GM19468 (cell line): ENCODE results near the gene ACOT11.
"Not testable (repeated sequence)": the region's sequence is repeated elsewhere in the genome, so short reads cannot be mapped to it uniquely, and the experiment has no call there.

Experiments used
- ATAC-seq: cut with Tn5 transposase; IDR thresholded peaks from one replicate; pipeline ENCODE4 v1.9.1; 2021; ENCODE audit warnings: mild to moderate bottlenecking, moderate library complexity, moderate number of reproducible peaks; ENCODE audit not compliant: unreplicated experiment; ENCODE audit errors: extremely low read depth

Gene ACOT11

GRCh38 chr1:54547601-54548388, at the start of gene ACOT11:
Gene ACOT11, plus strand, starts transcription at chr1:54548228. Its CDS starts 82 bp downstream, at chr1:54548310.
- ATAC-seq = no peak

DNA sequence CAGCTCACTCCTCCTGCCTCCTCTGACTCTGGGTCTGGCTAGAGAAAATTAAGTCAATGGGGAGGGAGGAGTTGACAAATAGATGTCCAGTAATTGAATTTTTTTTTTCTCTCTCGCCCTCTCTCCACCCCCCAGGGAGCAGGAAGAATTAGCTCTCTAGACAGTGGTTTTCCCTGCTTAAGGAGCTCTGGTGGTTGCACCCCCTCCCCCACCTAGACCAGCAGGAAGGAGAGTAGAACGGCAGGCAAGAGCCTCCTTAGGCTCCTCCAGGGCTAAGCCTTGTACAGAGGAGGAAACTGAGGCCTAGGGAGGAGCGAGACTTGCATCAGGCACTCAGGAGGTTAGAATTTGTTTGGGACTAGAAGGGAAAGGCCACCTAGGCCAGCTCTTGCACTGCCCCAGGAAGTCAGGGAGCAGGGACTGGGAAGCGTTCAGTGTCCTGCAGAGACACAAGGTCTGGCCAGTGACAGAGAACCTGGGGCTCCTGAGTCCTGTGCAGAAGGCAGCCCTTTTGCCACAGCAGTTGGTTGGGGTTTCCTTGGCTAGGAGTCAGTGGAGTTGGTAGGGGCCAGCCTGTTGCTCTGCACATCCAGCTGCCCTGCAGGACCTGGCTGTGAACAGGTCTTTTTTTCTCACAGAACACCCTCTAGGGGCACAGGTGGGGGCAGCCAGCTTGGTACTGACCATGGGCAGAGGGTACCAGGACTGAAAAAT, 49.5 kb upstream of the ACOT11 start:
- ATAC-seq = no peak

- ATAC-seq = no peak
These were observed 49.0 kb upstream of the ACOT11 start for GRCh38 chr1:54499097-54499359.

DNA sequence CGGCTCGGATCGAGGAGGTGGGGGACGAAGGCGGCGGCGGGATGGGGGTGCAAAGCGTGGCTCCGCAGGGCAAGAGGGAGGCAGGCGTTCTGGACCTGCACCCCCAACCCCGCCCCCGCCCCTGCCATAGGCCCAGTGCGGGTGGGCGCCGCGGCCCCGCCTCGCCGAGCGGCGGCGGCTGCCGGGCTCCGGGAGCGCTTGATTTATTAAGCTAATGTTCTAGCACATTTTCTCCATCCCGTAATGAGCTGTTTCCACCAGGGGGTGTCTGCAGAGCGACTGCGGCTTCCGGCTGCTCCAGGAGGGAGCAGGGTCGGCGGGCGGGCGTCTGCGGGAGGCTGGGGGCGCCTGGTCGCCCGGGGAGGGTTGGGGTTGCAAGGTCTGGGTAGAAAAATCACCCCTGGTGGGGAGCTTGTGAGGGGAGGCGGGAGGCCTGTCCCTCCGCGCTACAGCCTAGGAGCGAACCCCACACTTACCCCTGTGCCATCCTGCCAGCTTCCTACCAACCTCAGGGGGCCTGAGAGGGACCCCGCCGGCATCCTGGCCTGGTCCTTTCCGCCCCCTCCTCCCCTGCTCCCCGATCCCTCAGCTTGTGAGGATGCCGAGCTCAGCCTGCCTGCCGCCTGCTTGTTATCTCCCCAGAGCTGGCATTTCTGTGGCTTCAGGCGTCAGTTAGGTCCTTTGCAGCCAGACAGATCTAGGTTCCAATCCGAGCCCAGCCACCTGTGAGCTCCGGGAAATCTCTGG, 48.5 kb upstream of the ACOT11 start:
- ATAC-seq = no peak

GRCh38 chr1:54500107-54500431, 48.0 kb upstream of the ACOT11 start:
- no peak for ATAC-seq

DNA sequence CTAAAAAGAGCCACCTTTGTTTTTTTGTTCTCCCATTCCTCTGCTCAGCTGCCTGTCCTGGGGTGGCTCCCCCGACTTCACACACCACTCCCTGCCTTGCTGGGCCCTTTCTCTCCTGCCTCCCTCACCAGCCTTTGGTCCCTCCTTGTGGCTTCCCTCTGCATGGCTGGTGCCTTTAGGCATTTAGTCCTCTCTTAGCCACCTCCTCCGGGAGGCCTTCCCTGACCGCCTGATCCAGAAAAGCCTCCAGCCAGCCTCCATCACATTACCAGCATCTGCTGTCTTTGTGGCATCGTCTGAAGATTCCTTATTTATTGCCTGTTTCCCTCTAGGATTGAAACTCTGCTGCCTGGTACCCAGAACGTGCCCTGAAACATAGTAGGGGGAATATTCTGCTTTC, 46.2 kb upstream of the ACOT11 start:
- ATAC-seq = no peak

DNA sequence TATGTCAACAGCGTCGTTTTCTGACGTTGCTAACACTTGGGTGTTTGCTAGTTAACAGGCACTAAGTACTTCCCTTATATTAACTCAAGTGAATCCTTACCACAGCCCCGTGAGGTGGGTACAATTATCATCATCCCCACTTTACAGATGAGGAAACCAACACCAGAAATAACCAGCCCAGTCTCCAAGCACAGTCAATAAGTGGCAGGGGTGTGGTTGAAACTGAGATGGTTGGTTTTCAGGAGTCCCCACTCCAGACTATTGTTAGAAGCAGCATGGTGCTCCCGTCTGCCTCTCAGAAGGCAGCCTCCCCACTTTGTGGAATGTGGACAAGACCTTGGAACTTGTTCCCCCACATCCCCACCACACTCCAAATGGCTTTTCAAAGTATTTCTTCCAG, 45.7 kb upstream of the ACOT11 start:
- ATAC-seq = no peak

- ATAC-seq = no peak
These were observed 41.4 kb upstream of the ACOT11 start for GRCh38 chr1:54506594-54506993.

- ATAC-seq = no peak
These were observed 40.8 kb upstream of the ACOT11 start for GRCh38 chr1:54507033-54507870.

DNA sequence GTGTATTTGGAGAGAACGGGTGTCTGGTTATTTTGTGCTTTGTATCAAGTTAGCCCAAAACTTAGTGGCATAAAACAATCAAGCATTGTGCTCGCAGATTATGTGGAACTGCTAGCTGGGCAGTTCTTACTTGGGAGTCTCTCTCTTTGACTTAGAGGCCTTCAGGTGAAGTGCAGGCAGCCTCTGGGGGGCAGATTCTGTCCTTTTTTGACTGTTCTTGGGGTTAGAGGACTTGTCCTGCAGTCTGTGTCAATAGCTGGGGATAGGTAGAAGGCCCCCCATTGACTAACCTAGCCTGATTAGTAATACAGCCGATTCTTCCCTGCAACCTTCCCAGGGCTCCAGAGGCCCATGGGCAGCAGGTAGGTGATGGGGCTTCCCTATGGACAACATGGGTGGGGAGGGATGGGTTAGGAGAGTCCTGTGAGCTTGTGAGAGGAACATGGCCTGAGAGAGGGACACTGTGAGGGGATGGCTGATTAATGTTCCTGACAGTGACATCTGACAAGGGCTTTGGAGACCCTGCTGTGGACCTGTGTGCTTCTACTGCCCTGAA, 37.2 kb upstream of the ACOT11 start:
- ATAC-seq = no peak

- ATAC-seq = not testable (repeated sequence)
These were observed 34.0 kb upstream of the ACOT11 start for GRCh38 chr1:54513921-54514580.

GRCh38 chr1:54516249-54516920, 31.6 kb upstream of the ACOT11 start:
- ATAC-seq = no peak

GRCh38 chr1:54517496-54517895, 30.5 kb upstream of the ACOT11 start:
- ATAC-seq = no peak

GRCh38 chr1:54518489-54518888, 29.5 kb upstream of the ACOT11 start:
- ATAC-seq = no peak

DNA sequence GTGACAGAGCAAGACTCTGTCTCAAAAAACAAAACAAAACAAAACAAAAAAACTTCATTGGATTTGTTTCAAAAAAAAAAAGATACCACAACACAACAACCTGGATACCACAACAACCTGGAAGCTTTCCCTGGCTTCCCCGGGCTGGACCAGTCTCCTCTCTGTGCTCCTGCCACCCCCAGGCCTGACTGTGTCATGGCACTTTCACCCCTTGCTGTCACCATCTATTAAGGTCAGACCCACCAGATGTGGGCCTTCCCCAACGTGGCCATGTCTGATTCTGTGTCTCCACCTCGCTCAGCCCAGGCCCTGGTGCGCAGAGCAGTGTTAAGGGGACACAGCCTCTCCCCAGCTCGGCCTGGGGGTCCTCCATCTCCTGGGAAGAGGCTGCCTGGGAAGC, 28.3 kb upstream of the ACOT11 start:
- ATAC-seq = no peak

DNA sequence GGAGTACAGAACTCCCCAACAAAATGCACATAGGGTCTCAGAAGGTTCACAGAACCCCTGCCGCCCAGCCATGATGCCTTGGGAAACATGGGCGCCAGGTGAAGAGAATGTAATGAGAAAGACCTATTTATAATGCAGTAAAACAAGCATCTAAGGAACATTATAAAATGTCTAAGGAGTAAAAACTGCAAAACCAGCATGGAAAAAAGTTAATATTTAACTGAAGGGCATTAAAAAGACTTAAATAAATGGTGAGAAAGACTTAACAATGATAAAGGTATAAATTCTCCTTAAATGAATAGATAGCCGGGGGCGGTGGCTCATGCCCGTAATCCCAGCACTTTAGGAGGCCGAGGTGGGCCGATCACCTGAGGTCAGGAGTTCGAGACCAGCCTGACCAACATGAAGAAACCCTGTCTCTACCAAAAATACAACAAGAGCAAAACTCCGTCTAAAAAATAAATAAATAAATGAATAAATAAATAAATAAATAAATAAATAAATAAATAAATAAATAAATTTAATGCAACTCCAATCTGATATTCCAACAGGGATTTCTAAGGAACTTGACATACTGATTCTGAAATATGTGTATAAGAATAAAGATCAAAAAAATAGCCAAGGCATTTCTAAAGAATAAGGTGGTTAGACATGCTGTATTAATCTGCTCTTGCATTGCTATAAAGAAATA, 27.3 kb upstream of the ACOT11 start:
- no peak for ATAC-seq

- not testable (repeated sequence) for ATAC-seq
These were observed 21.5 kb upstream of the ACOT11 start for GRCh38 chr1:54526565-54526964.

DNA sequence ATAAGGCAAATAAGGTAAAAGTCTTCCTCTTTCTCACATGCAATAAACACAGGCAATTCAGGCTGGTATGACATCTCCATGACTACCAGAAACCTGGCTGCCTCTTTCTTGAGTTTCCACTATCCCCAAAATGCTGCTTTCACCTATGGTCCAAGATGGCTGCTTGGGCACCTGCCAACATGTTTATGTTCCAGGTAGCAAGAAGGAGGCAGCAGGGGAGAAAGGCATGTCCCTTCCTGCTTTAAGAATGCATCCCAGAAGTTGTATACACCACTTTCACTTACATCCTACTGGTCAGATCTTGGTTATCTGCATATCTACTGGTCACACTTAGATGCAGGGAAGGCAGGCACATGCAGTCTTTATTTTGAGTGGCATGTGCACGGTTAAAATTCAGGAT, 19.4 kb upstream of the ACOT11 start:
- ATAC-seq = no peak

- ATAC-seq = no peak
These were observed 16.0 kb upstream of the ACOT11 start for GRCh38 chr1:54532033-54532432.
